ENCODE data around the gene TGFBR3.

The TGFBR3 gene

GRCh38 chr1:91881280-91881679 is 4.7 kb downstream of the TGFBR3 start:
- Mint-ChIP-seq H3K4me1 (peaks cover 15% of the 10 kb centered on the region), H3K9me3 (peaks cover 3% of the 10 kb centered on the region), H3K27ac (no peak overlapping the region), H3K27me3 (ENCODE audit: low read depth, poor library complexity) (peaks cover 21% of the 10 kb centered on the region), H3K4me3 (no peak overlapping the region), H3K36me3 (ENCODE audit: low read depth) (peaks cover 3% of the 10 kb centered on the region)
- no peak for DNase-seq
- TF ChIP-seq, protein P1, sequence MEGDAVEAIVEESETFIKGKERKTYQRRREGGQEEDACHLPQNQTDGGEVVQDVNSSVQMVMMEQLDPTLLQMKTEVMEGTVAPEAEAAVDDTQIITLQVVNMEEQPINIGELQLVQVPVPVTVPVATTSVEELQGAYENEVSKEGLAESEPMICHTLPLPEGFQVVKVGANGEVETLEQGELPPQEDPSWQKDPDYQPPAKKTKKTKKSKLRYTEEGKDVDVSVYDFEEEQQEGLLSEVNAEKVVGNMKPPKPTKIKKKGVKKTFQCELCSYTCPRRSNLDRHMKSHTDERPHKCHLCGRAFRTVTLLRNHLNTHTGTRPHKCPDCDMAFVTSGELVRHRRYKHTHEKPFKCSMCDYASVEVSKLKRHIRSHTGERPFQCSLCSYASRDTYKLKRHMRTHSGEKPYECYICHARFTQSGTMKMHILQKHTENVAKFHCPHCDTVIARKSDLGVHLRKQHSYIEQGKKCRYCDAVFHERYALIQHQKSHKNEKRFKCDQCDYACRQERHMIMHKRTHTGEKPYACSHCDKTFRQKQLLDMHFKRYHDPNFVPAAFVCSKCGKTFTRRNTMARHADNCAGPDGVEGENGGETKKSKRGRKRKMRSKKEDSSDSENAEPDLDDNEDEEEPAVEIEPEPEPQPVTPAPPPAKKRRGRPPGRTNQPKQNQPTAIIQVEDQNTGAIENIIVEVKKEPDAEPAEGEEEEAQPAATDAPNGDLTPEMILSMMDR (IDR thresholded peaks at IDR 0.05): no peak

DNA sequence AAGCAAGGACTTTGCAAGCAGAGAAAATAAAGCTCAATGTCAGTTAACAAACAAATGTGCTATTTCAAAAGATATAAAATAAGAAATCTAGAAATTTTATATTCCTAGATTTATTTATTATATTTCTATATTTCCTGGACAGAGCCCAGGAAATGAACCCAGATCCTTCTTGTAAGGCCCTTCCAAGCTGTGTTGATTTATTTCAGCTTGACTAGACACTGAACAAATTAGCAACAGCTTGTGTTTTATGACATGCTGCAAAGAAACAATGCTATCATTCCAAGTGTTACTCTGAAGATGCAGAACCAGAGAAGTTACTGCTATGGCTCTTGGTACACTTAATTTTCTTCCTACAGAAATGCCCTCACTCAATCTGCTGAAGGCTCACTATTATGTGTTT is 6.2 kb downstream of the TGFBR3 start:
- Mint-ChIP-seq H3K4me1 (peaks cover 10% of the 10 kb centered on the region), H3K4me3 (no peak overlapping the region), H3K27me3 (ENCODE audit: low read depth, poor library complexity) (peaks cover 21% of the 10 kb centered on the region), H3K9me3 (peaks cover 3% of the 10 kb centered on the region), H3K36me3 (ENCODE audit: low read depth) (peaks cover 3% of the 10 kb centered on the region), H3K27ac (no peak overlapping the region)
- TF ChIP-seq, protein P1 (IDR thresholded peaks at IDR 0.05): no peak
- no peak for DNase-seq

- TF ChIP-seq, protein P1 (IDR thresholded peaks at IDR 0.05): no peak
Measured at GRCh38 chr1:91877574-91878208, 8.3 kb downstream of the TGFBR3 start.

GRCh38 chr1:91876781-91877573 is 9.0 kb downstream of the TGFBR3 start:
- Mint-ChIP-seq H3K4me3 (no peak overlapping the region), H3K9me3 (peaks cover 3% of the 10 kb centered on the region), H3K4me1 (peaks cover 10% of the 10 kb centered on the region), H3K27me3 (ENCODE audit: low read depth, poor library complexity) (peaks cover 5% of the 10 kb centered on the region), H3K27ac (no peak overlapping the region), H3K36me3 (ENCODE audit: low read depth) (no peaks in the 10 kb centered on the region)
- TF ChIP-seq, protein P1 (IDR thresholded peaks at IDR 0.05): no peak
- no peak for DNase-seq

More at GRCh38 chr1:91877574-91878208, 8.3 kb downstream of the TGFBR3 start:
- H3K9me3 Mint-ChIP-seq: peaks cover 3% of the 10 kb centered on the region
- no peaks in the 10 kb centered on the region for H3K36me3 Mint-ChIP-seq (ENCODE audit: low read depth)
- peaks cover 5% of the 10 kb centered on the region for H3K27me3 Mint-ChIP-seq (ENCODE audit: low read depth, poor library complexity)
- H3K4me3 Mint-ChIP-seq: no peak overlapping the region
- H3K4me1 Mint-ChIP-seq: peaks cover 3% of the 10 kb centered on the region
- DNase-seq: no peak
- H3K27ac Mint-ChIP-seq: no peak overlapping the region

- Mint-ChIP-seq H3K27me3 (ENCODE audit: low read depth, poor library complexity) (peaks cover 5% of the 10 kb centered on the region), H3K4me1 (peaks cover 12% of the 10 kb centered on the region), H3K36me3 (ENCODE audit: low read depth) (no peaks in the 10 kb centered on the region), H3K9me3 (no peaks in the 10 kb centered on the region), H3K4me3 (no peak overlapping the region), H3K27ac (no peak overlapping the region)
- TF ChIP-seq, protein P1 (IDR thresholded peaks at IDR 0.05): no peak
- DNase-seq: no peak
Measured at GRCh38 chr1:91876040-91876470, 9.9 kb downstream of the TGFBR3 start.
